ENCODE data around the gene SYF2.

- TF ChIP-seq POLR2A (IDR thresholded peaks at IDR 0.05; ENCODE audit: low read depth, low read length) (no peak), TAF1 (IDR thresholded peaks at IDR 0.05; ENCODE audit: borderline replicate concordance, low read depth, low read length) (no peak), POLR2AphosphoS5 (IDR thresholded peaks at IDR 0.05; ENCODE audit: low read depth, low read length) (no peak)
Observed at GRCh38 chr1:25197235-25197975, 34.9 kb downstream of the SYF2 start.

All from GM12892 (cell line).